IPS-15b (cell line): ENCODE data around the gene SND1.

Experiments
- H3K27me3 ChIP-seq: one replicate; pipeline ENCODE4 v1.6.1; 2013; ENCODE audit warnings: low read length; ENCODE audit not compliant: control insufficient read depth, insufficient read depth
- H3K36me3 ChIP-seq: one replicate; pipeline ENCODE4 v1.6.1; 2013; ENCODE audit warnings: low read length; ENCODE audit not compliant: control insufficient read depth, insufficient read depth
- H3K4me1 ChIP-seq: one replicate; pipeline ENCODE4 v1.6.1; 2013; ENCODE audit warnings: mild to moderate bottlenecking, low read length; ENCODE audit not compliant: control insufficient read depth, insufficient read depth
- H3K4me3 ChIP-seq: one replicate; pipeline ENCODE4 v1.5.1; 2013; ENCODE audit warnings: low read depth, low read length
- H3K9ac ChIP-seq: one replicate; pipeline ENCODE4 v1.6.1; 2013; ENCODE audit warnings: low read depth, mild to moderate bottlenecking, low read length
- H3K9me3 ChIP-seq: one replicate; pipeline ENCODE4 v1.6.1; 2013; ENCODE audit warnings: mild to moderate bottlenecking, low read length; ENCODE audit not compliant: control insufficient read depth, insufficient read depth

The SND1 gene

GRCh38 chr7:128027485-128027980 is 375.5 kb downstream of the SND1 start:
- Histone ChIP-seq H3K36me3 (peaks cover 9% of the 10 kb centered on the region), H3K27me3 (peaks cover 10% of the 10 kb centered on the region), H3K4me1 (peaks cover 9% of the 10 kb centered on the region), H3K9me3 (no peaks in the 10 kb centered on the region), H3K4me3 (no peak overlapping the region), H3K9ac (no peak overlapping the region)

GRCh38 chr7:128029405-128029995 is 377.5 kb downstream of the SND1 start:
- peak overlapping the region; percentile 64 for H3K4me3 ChIP-seq
- no peak overlapping the region for H3K9ac ChIP-seq
- H3K9me3 ChIP-seq, result no peaks in the 10 kb centered on the region
- H3K36me3 ChIP-seq, result peaks cover 9% of the 10 kb centered on the region
- H3K27me3 ChIP-seq, result peaks cover 22% of the 10 kb centered on the region
- H3K4me1 ChIP-seq, result peaks cover 9% of the 10 kb centered on the region

GRCh38 chr7:128030263-128030653 is 378.3 kb downstream of the SND1 start:
- peak overlapping the region; percentile 64 for H3K4me3 ChIP-seq
- peaks cover 22% of the 10 kb centered on the region for H3K27me3 ChIP-seq
- no peak overlapping the region for H3K9ac ChIP-seq
- no peaks in the 10 kb centered on the region for H3K9me3 ChIP-seq
- peaks cover 9% of the 10 kb centered on the region for H3K4me1 ChIP-seq
- H3K36me3 ChIP-seq, result peaks cover 9% of the 10 kb centered on the region

GRCh38 chr7:128030654-128031611 is 378.9 kb downstream of the SND1 start, which contains the start of gene LRRC4:
Gene LRRC4, minus strand, starts transcription at chr7:128031437. Its CDS starts 797 bp downstream, at chr7:128030640.
- Histone ChIP-seq H3K9me3 (no peaks in the 10 kb centered on the region), H3K9ac (no peak within 1 kb of the TSS), H3K4me1 (peaks cover 9% of the 10 kb centered on the region), H3K27me3 (peaks cover 22% of the 10 kb centered on the region), H3K36me3 (peaks cover 9% of the 10 kb centered on the region), H3K4me3 (peak within 1 kb of the TSS; percentile 64)

GRCh38 chr7:128031901-128032604 is 380.1 kb downstream of the SND1 start:
- H3K4me3 ChIP-seq, result peak overlapping the region; percentile 58
- no peak overlapping the region for H3K9ac ChIP-seq
- peaks cover 22% of the 10 kb centered on the region for H3K27me3 ChIP-seq
- peaks cover 9% of the 10 kb centered on the region for H3K36me3 ChIP-seq
- H3K9me3 ChIP-seq, result no peaks in the 10 kb centered on the region
- H3K4me1 ChIP-seq, result peaks cover 9% of the 10 kb centered on the region

GRCh38 chr7:128032605-128033235 is 380.7 kb downstream of the SND1 start:
- Histone ChIP-seq H3K36me3 (peaks cover 9% of the 10 kb centered on the region), H3K9ac (no peak overlapping the region), H3K4me1 (peaks cover 9% of the 10 kb centered on the region), H3K4me3 (peak overlapping the region; percentile 45), H3K9me3 (no peaks in the 10 kb centered on the region), H3K27me3 (peaks cover 22% of the 10 kb centered on the region)

GRCh38 chr7:128033246-128033645 is 381.3 kb downstream of the SND1 start:
- H3K27me3 ChIP-seq, result peaks cover 22% of the 10 kb centered on the region
- H3K4me3 ChIP-seq, result no peak overlapping the region
- peaks cover 7% of the 10 kb centered on the region for H3K4me1 ChIP-seq
- no peaks in the 10 kb centered on the region for H3K9me3 ChIP-seq
- peaks cover 9% of the 10 kb centered on the region for H3K36me3 ChIP-seq
- H3K9ac ChIP-seq, result no peak overlapping the region

GRCh38 chr7:128034825-128035224 is 382.8 kb downstream of the SND1 start:
- no peaks in the 10 kb centered on the region for H3K9me3 ChIP-seq
- H3K4me1 ChIP-seq, result peaks cover 3% of the 10 kb centered on the region
- no peak overlapping the region for H3K9ac ChIP-seq
- no peaks in the 10 kb centered on the region for H3K36me3 ChIP-seq
- peaks cover 13% of the 10 kb centered on the region for H3K27me3 ChIP-seq
- no peak overlapping the region for H3K4me3 ChIP-seq

GRCh38 chr7:128035712-128036111 is 383.7 kb downstream of the SND1 start:
- peaks cover 12% of the 10 kb centered on the region for H3K27me3 ChIP-seq
- H3K4me3 ChIP-seq, result no peak overlapping the region
- peaks cover under 1% of the 10 kb centered on the region for H3K4me1 ChIP-seq
- H3K9me3 ChIP-seq, result no peaks in the 10 kb centered on the region
- H3K36me3 ChIP-seq, result no peaks in the 10 kb centered on the region
- no peak overlapping the region for H3K9ac ChIP-seq

- no peaks in the 10 kb centered on the region for H3K36me3 ChIP-seq
- H3K4me3 ChIP-seq, result no peak overlapping the region
- peaks cover 3% of the 10 kb centered on the region for H3K4me1 ChIP-seq
- H3K9me3 ChIP-seq, result no peaks in the 10 kb centered on the region
- H3K9ac ChIP-seq, result no peak overlapping the region
- peaks cover 12% of the 10 kb centered on the region for H3K27me3 ChIP-seq
These were observed 384.4 kb downstream of the SND1 start for GRCh38 chr7:128036226-128036940.
